GM19193 (cell line): Measurements from ENCODE around the gene TTLL4.

Source experiments
- POLR2A ChIP-seq: IDR thresholded peaks from 4 replicates; pipeline ENCODE4 v1.6.1; 2011; ENCODE audit not compliant: insufficient read depth, insufficient read length; ENCODE audit errors: extremely low read depth

The TTLL4 gene

GRCh38 chr2:218782528-218782844 lies 71.9 kb downstream of the TTLL4 start:
- no peak for TF ChIP-seq POLR2A

DNA sequence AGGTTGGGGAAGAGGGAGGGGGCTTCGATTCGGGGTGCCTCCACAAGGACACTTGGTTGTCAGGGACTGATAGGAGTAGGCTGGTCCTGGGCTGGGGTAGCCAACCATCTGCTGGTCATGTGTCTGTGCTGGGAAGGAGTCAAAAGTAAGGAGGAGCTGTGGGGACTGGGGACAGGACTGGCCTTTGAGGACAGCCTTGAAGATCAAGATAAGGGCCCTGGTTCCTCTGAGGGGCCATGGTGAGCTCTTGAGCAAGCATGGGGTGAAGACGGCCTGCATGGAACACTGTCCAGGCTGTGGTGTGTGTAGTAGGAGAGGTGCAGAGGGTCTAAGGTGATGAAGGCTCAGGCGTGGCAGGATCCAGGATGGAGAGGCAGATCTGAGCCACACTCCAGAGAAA lies 73.1 kb downstream of the TTLL4 start:
- TF ChIP-seq POLR2A, result no peak

DNA sequence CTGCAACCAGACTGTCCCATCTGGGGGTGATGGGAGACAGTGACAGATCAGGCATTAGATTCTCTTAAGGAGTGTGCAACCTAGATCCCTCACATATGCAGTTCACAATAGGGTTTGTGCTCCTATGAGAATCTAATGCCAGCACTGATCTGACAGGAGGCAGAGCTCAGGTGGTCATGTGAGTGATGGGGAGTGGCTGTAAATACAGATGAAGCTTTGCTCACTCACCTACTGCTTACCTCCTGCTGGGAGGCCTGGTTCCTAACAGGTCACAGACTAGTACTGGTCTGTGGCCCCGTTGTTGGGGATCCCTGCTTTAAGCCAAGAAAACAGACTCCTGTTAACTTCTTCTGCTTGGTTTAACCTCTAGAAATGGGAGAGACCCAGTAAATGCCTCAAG lies 74.5 kb downstream of the TTLL4 start:
- no peak for TF ChIP-seq POLR2A

- TF ChIP-seq POLR2A, result no peak
These were observed 75.5 kb downstream of the TTLL4 start for GRCh38 chr2:218786133-218786532.

- TF ChIP-seq POLR2A, result no peak
These were observed 78.1 kb downstream of the TTLL4 start for GRCh38 chr2:218788529-218789255.

DNA sequence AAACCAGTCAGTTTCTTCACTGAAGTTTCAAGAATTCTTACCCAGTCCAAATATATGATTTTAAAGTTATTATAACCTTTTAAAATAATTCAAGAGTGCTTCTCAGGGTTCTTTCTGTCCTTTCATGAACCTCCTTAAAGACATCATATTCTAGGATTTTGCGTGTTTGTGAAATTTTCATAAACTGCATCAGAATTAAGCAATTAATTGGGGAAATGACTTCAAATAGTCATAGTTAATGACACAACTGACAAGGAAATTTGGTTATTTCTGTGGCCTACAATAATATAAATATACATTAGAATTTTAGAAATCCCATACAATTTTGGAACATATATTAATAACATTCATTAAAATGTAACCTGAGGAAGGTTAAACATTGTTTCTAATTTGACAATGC lies 81.8 kb downstream of the TTLL4 start:
- TF ChIP-seq POLR2A, result no peak

- TF ChIP-seq POLR2A, result no peak
These were observed 86.1 kb downstream of the TTLL4 start for GRCh38 chr2:218796691-218797090.

DNA sequence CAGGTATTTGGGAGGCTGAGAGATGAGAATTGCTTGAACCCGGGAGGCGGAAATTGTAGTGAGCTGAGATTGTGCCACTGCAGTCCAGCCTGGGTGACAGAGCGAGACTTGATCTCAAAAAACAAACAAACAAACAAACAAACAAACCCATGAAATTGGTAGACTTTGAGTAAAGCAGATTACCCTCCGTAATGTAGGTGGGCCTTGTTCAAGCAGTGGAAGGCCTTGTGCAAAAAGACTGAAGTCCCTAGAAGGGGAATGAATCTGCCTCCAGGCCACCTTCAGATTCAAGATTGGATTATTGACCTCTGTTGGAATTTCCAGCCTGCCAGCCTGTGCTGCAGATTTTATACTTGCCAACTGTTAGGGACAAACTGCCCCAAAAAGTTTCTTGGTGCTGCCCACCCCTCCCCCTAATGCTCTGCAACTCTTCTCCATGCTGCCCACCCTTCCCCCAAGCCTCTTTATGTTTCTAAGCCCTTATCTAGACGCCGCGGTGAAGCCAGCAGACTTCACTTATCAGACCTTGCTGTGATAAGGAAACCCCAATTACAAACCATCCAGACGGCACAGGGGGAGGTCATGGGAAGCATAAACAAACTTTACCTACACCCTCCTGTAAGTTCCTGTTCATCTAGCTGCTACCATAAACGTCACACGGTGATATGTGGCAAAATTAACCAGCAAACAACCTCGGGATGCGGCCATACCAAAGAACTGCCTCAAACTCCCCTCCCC lies 88.3 kb downstream of the TTLL4 start:
- no peak for TF ChIP-seq POLR2A

DNA sequence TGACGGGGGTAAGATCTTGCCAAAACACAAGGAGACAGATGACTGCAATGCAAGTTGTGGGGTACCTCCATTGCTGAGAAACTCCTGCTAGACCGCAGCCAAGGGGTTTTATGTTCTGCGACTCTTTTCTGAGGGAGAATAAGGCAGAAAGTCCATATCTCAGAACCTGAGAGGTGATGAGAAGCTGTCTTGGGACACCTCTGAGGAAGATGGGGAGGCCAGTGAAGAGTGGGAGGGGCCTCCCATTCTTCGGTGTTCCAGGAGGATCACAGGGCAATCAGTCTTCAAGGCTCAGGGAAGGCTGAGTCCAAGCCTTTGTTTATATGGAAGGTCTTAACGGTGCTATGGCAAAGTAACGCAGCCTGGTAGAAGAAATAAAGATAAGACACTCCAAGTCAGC lies 89.4 kb downstream of the TTLL4 start:
- no peak for TF ChIP-seq POLR2A

DNA sequence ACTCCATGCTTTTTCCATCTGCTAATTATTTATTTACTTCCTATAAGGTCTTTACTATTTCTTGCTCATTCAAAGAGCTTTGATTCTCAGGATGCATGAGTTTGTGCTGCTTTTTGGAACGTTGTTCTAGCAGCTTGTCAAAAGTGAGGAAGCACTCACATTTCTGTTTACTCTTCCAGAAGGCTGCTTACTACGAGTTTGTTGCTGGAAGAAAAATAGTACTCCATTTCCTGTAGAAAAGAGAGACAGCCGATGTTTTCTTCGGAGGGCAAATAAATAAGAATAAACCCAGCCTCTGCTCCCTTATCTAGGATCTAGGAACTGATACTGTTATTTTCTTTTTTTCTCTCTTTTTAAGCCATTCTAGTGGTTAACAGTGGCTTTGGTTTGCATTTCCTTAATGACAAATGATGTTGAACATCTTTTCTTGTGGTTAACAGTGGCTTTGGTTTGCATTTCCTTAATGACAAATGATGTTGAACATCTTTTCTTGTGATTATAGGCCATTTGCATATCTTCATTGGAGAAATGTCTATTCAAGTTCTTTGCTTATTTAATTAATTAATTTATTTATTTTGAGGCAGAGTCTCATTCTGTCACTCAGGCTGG lies 91.9 kb downstream of the TTLL4 start:
- no peak for TF ChIP-seq POLR2A

DNA sequence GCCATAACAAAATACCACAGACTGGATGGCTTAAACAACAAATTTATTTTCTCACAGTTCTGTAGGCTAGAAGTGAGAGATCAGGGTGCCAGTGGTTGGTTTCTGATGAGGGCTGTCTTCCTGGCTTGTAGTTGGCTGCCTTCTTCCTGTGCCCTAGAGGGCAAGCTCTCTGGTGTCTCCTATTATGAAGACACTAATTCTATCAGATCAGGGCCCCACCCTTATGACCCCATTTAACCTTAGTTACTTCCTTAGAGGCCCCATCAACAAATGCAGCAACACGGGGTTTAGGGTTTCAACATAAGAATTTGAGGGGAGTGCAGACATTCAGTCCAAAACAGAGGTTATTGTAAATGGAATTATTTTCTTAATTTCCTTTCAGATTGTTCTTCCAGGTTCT lies 94.2 kb downstream of the TTLL4 start:
- no peak for TF ChIP-seq POLR2A
